WERI-Rb-1 (cell line): ENCODE results near the gene PIGR.

Experiments
- DNase-seq: peaks from one replicate; pipeline ENCODE4 v3.0.0-alpha.2; 2020
- H3K27ac ChIP-seq: fragments of 250-450 bp; sonication (Bioruptor Pico); 2 replicates; pipeline ENCODE4 v1.5.1; 2020; ENCODE audit warnings: mild to moderate bottlenecking, moderate library complexity
- H3K27me3 ChIP-seq: fragments of 250-450 bp; sonication (Bioruptor Pico); 2 replicates; pipeline ENCODE4 v1.5.1; 2021; ENCODE audit warnings: mild to moderate bottlenecking, low read depth, moderate library complexity; ENCODE audit not compliant: insufficient read depth, severe bottlenecking
- H3K36me3 ChIP-seq: fragments of 250-450 bp; sonication (Bioruptor Pico); 2 replicates; pipeline ENCODE4 v1.5.1; 2020; ENCODE audit warnings: mild to moderate bottlenecking, moderate library complexity
- H3K4me3 ChIP-seq: 2 replicates; pipeline ENCODE4 v1.5.1; 2011; ENCODE audit warnings: low read depth, mild to moderate bottlenecking, control low read depth, low read length
- H3K9me3 ChIP-seq: fragments of 250-450 bp; sonication (Bioruptor Pico); 2 replicates; pipeline ENCODE4 v1.5.1; 2021; ENCODE audit warnings: mild to moderate bottlenecking, moderate library complexity; ENCODE audit not compliant: severe bottlenecking
- CTCF ChIP-seq: IDR thresholded peaks from 2 replicates; pipeline ENCODE4 v1.5.1; 2011; ENCODE audit warnings: low read depth, mild to moderate bottlenecking, control low read depth, inconsistent platforms, low read length

Gene PIGR

GRCh38 chr1:206933333-206933945, 12.8 kb downstream of the PIGR start:
- Histone ChIP-seq H3K27ac (no peak overlapping the region), H3K27me3 (peaks cover 100% of the 10 kb centered on the region), H3K4me3 (no peak overlapping the region), H3K9me3 (peaks cover 5% of the 10 kb centered on the region), H3K36me3 (no peaks in the 10 kb centered on the region)
- DNase-seq = peak; percentile 82
- peak; percentile 91 for TF ChIP-seq CTCF

- Histone ChIP-seq H3K27ac (no peak overlapping the region), H3K4me3 (no peak overlapping the region), H3K9me3 (no peaks in the 10 kb centered on the region), H3K36me3 (no peaks in the 10 kb centered on the region), H3K27me3 (peaks cover 100% of the 10 kb centered on the region)
- DNase-seq = no peak
- TF ChIP-seq CTCF = no peak
These were observed 14.1 kb downstream of the PIGR start for GRCh38 chr1:206932177-206932576.

- peak; percentile 42 for DNase-seq
- TF ChIP-seq CTCF = peak; percentile 55
These were observed 14.6 kb downstream of the PIGR start for GRCh38 chr1:206931709-206932108.

GRCh38 chr1:206930210-206930798, 16.0 kb downstream of the PIGR start:
- H3K36me3 ChIP-seq = no peaks in the 10 kb centered on the region
- no peak for DNase-seq
- H3K4me3 ChIP-seq = no peak overlapping the region
- no peak for TF ChIP-seq CTCF
- no peak overlapping the region for H3K27ac ChIP-seq
- H3K9me3 ChIP-seq = no peaks in the 10 kb centered on the region
- peaks cover 96% of the 10 kb centered on the region for H3K27me3 ChIP-seq

More at GRCh38 chr1:206931709-206932108, 14.6 kb downstream of the PIGR start:
- Histone ChIP-seq H3K27me3 (peaks cover 98% of the 10 kb centered on the region), H3K4me3 (no peak overlapping the region), H3K9me3 (no peaks in the 10 kb centered on the region), H3K36me3 (no peaks in the 10 kb centered on the region), H3K27ac (no peak overlapping the region)

GRCh38 chr1:206929524-206929923, 16.7 kb downstream of the PIGR start:
- Histone ChIP-seq H3K27ac (no peak overlapping the region), H3K4me3 (no peak overlapping the region), H3K9me3 (no peaks in the 10 kb centered on the region), H3K27me3 (peaks cover 95% of the 10 kb centered on the region), H3K36me3 (no peaks in the 10 kb centered on the region)
- TF ChIP-seq CTCF = no peak
- DNase-seq = no peak

GRCh38 chr1:206926286-206926685, 20.0 kb downstream of the PIGR start:
- H3K36me3 ChIP-seq = no peaks in the 10 kb centered on the region
- H3K27ac ChIP-seq = no peak overlapping the region
- TF ChIP-seq CTCF = no peak
- DNase-seq = no peak
- H3K9me3 ChIP-seq = peaks cover 3% of the 10 kb centered on the region
- H3K27me3 ChIP-seq = peaks cover 85% of the 10 kb centered on the region
- H3K4me3 ChIP-seq = no peak overlapping the region
